ENCODE data around the gene PRICKLE2.

DNA sequence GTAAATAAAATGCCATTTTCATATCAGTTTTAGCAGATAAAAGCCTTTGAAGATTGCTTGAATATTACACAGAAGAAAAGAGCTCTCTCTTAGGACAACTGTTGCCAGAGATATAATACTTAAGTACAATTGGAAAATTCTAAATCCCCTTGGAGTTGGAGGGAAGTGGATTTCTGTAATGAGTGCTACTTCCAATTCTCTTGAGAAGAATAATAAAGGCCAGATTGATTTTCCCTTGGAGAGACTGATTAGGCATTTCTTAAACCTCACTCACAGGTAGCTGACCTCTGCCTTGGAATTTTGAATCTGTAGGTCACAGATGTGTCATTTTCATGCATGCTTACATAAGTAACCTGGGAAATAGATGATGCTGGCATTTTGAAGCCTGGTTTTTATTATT, 172.1 kb downstream of the PRICKLE2 start:
- TF ChIP-seq, protein P1, sequence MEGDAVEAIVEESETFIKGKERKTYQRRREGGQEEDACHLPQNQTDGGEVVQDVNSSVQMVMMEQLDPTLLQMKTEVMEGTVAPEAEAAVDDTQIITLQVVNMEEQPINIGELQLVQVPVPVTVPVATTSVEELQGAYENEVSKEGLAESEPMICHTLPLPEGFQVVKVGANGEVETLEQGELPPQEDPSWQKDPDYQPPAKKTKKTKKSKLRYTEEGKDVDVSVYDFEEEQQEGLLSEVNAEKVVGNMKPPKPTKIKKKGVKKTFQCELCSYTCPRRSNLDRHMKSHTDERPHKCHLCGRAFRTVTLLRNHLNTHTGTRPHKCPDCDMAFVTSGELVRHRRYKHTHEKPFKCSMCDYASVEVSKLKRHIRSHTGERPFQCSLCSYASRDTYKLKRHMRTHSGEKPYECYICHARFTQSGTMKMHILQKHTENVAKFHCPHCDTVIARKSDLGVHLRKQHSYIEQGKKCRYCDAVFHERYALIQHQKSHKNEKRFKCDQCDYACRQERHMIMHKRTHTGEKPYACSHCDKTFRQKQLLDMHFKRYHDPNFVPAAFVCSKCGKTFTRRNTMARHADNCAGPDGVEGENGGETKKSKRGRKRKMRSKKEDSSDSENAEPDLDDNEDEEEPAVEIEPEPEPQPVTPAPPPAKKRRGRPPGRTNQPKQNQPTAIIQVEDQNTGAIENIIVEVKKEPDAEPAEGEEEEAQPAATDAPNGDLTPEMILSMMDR (IDR thresholded peaks at IDR 0.05): no peak
- no peak for TF ChIP-seq ZFX (IDR thresholded peaks at IDR 0.05; ENCODE audit: borderline replicate concordance)
